Measurements from ENCODE around the gene PRB2.
"Not testable (repeated sequence)": the region's sequence is repeated elsewhere in the genome, so short reads cannot be mapped to it uniquely, and the experiment has no call there.

PRB2 gene

DNA sequence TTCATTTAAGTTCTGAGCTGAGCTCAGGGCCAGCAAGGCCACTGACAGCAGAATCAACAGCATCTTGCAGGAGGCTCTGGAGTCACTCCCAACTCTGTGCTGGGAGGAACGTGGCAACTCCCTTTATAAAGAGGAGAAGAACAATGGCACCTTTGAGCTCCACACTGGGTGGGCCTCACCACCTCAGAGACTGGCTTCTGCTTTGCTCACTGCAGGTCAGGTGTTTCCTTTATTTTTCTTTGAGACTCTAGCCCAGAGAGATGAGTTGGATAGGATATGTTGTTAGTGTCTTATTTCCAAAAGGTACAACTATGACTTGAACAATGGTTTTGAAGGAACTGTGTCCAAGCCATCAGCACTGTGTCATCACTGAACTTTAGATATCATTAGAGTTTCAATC, at the start of gene PRB2:
TSS of gene PRB2 (minus strand) at position 101 of the 400 bp plus-strand sequence. CDS start at position 63, 38 bp downstream.
- intact Hi-C loops (cut with micrococcal nuclease); H3K4me3 Mint-ChIP-seq; H3K36me3 Mint-ChIP-seq (ENCODE audit: low read depth); H3K9me3 Mint-ChIP-seq; H3K27me3 Mint-ChIP-seq; H3K27ac Mint-ChIP-seq: not testable (repeated sequence)
- peaks cover 24% of the 10 kb centered on the region for H3K4me1 Mint-ChIP-seq (ENCODE audit: low read depth)

DNA sequence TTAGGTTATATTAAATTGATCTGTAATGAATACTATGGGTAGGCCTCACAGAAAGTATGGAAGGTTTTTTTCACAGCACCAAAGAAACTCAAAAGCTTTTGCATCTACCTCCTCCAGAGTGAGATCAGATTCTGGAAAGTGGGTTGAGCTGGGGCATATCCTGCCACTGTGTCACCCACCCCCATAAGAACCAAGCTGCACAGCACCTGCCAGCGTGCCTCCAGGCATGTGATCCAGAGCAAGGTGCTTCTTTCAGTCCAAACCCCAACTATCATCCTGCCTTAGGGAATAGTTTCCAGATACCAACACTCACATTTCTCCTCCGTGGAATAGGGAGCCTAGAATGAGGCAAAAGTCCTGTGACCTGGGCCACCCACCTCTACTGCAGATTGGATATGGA, 42.6 kb upstream of the PRB2 start:
- H3K27me3 Mint-ChIP-seq: no peaks in the 10 kb centered on the region
- no peaks in the 10 kb centered on the region for H3K9me3 Mint-ChIP-seq
- H3K27ac Mint-ChIP-seq: no peak overlapping the region
- no peaks in the 10 kb centered on the region for H3K4me1 Mint-ChIP-seq (ENCODE audit: low read depth)
- intact Hi-C loops (cut with micrococcal nuclease): no loop called here
- no peaks in the 10 kb centered on the region for H3K36me3 Mint-ChIP-seq (ENCODE audit: low read depth)
- H3K4me3 Mint-ChIP-seq: no peak overlapping the region

DNA sequence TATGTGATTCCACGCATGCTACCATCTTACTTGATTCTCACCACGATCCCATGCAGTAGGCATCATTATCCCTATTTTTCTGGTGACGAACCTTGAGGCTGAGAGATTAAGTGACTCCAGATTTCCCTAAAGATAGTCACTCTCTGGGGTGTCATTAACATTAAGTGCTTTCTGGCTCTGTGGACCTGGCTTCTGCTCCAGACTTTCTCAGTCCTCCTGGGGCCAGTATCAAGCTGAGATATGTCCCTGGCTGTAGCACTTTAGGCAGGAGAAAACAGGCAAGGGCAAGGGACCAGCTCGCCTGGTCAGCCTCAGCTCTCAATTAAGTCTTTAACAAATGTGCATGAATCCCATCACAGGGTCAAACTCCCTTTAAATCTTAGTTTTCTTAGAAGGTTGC, 38.3 kb upstream of the PRB2 start:
- Mint-ChIP-seq H3K9me3 (no peaks in the 10 kb centered on the region), H3K4me1 (ENCODE audit: low read depth) (no peaks in the 10 kb centered on the region), H3K27ac (no peak overlapping the region), H3K4me3 (no peak overlapping the region), H3K27me3 (no peaks in the 10 kb centered on the region), H3K36me3 (ENCODE audit: low read depth) (no peaks in the 10 kb centered on the region)
- intact Hi-C loops (cut with micrococcal nuclease): no loop called here

DNA sequence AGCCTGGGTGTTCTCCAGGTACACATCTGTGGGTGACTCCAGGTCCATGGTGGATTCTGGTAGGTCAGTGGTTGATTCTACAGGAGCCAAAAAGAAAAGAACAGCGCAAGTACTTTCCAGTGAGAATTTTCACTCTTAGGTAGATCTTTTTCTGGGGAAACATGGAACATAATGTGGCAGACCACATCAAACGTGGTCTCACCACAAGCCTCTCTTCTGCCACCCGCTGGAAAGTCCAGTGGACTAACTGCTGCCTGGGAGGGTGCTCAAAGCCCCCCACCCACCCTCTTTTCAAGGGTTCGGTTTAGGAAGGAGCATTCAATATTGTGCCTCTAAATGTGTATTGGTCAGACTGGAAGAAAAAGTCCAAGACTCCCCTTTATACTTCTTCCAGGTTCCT, 36.1 kb upstream of the PRB2 start:
- Mint-ChIP-seq H3K27ac (no peak overlapping the region), H3K4me3 (no peak overlapping the region), H3K9me3 (no peaks in the 10 kb centered on the region), H3K27me3 (no peaks in the 10 kb centered on the region), H3K36me3 (ENCODE audit: low read depth) (no peaks in the 10 kb centered on the region), H3K4me1 (ENCODE audit: low read depth) (no peaks in the 10 kb centered on the region)
- intact Hi-C loops (cut with micrococcal nuclease): no loop called here

DNA sequence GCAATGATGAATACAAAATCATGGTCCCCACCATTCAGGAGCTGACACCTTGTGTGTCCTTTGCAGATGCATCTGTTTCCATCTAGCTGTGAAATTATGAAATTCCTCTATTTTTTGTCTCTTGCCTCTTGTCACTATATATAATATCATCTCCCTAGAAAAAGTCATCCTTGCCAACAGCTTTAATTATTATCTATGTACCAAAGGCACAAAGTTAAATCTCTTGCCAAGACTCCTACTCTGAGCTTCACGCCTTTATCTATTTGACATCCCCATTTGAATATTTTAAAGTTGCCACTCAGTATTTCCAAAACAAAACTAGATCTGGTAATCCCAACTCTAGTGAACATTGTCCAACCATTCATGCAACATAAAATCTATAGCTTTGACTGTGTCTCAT, 32.0 kb upstream of the PRB2 start:
- intact Hi-C loops (cut with micrococcal nuclease): no loop called here
- Mint-ChIP-seq H3K4me1 (ENCODE audit: low read depth) (no peaks in the 10 kb centered on the region), H3K4me3 (no peak overlapping the region), H3K36me3 (ENCODE audit: low read depth) (no peaks in the 10 kb centered on the region), H3K27me3 (no peaks in the 10 kb centered on the region), H3K9me3 (peaks cover 21% of the 10 kb centered on the region), H3K27ac (no peak overlapping the region)

DNA sequence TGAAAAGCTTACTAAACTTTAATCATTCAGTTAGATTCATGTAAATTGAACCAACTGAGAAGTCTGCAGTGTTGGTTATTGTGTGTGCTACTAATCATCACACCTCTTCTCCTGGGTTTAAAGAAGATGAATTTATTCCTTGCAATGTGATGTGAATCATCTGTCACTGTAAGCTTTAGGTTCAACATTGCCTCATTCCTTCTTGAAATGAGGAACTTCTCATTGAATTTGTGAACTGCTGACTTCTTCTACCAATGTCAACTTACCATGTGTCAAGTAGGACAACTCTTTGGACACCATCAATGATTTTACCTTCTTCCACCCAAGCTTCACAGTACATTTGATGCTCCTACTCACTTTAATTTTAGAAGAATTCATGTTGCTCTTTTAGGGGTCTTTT, 17.4 kb upstream of the PRB2 start:
- Mint-ChIP-seq H3K9me3 (peaks cover 42% of the 10 kb centered on the region), H3K36me3 (ENCODE audit: low read depth) (no peaks in the 10 kb centered on the region), H3K4me1 (ENCODE audit: low read depth) (no peaks in the 10 kb centered on the region), H3K27me3 (no peaks in the 10 kb centered on the region), H3K27ac (no peak overlapping the region), H3K4me3 (no peak overlapping the region)
- intact Hi-C loops (cut with micrococcal nuclease): no loop called here

DNA sequence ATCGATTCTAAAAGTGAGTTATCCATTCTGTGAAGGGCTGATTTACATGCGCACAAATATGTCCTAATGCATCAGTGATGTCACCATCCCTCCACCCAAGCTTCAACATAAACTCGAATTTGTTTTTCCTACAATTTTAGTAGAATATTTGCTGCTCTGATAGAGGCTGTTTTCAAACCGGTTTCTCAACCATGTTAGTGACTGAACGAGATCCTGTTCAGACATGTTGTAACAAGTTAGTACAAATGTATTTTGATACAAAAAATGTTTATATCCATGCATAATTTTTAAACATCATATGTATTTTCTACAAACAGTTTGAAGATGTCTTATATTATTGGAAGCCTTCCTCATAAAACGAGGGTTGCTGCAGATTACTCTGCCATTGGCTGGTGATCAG, 12.7 kb upstream of the PRB2 start:
- intact Hi-C loops (cut with micrococcal nuclease): no loop called here
- H3K4me1 Mint-ChIP-seq (ENCODE audit: low read depth): no peaks in the 10 kb centered on the region

DNA sequence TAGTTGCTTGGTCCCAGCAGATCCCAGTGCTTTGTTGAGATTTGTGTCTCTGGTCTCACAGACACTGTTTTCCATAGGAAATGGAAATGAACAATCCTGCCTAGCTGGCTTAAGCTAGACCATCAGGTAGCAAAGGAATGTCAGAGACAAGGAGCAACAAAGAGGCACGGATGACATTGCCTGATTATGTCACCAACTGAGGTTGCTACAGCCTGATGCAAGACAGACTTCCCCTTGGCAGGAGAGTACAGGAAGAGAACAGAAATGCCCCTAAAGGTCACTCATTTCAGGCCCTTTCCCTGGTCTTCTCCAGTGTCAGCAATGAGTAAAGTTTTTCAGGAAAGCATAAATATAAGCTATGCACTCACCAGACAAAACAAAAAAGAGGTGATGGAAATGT, 2.0 kb upstream of the PRB2 start:
- H3K27ac Mint-ChIP-seq: no peak overlapping the region
- no peaks in the 10 kb centered on the region for H3K36me3 Mint-ChIP-seq (ENCODE audit: low read depth)
- H3K27me3 Mint-ChIP-seq: no peaks in the 10 kb centered on the region
- intact Hi-C loops (cut with micrococcal nuclease): no loop called here
- H3K4me3 Mint-ChIP-seq: no peak overlapping the region
- H3K4me1 Mint-ChIP-seq (ENCODE audit: low read depth): peaks cover 14% of the 10 kb centered on the region
- H3K9me3 Mint-ChIP-seq: no peaks in the 10 kb centered on the region

More for the DNA sequence above, 12.7 kb upstream of the PRB2 start:
- Mint-ChIP-seq H3K27ac (no peak overlapping the region), H3K9me3 (peaks cover 31% of the 10 kb centered on the region), H3K36me3 (ENCODE audit: low read depth) (no peaks in the 10 kb centered on the region), H3K27me3 (no peaks in the 10 kb centered on the region), H3K4me3 (no peak overlapping the region)

DNA sequence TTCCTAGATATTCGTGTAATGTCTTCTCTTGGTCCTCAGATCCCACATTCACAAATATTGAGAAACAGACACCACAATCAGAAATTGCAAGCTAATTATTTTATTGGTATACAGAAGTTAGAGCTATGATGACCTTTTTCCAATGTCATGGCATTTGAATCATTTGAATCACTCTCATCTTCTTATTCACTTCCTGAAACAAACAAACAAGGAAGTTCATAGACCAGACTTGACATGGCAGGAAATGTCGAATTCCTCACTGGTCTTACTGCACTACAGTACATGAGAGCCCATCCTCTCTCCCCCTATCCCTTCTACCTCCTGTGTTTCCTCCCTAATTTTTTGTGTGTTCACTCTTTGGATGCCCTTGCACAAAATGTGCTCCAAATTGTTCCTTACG, 3.9 kb downstream of the PRB2 start:
- H3K36me3 Mint-ChIP-seq (ENCODE audit: low read depth); H3K27me3 Mint-ChIP-seq; H3K4me3 Mint-ChIP-seq; H3K4me1 Mint-ChIP-seq (ENCODE audit: low read depth); H3K9me3 Mint-ChIP-seq; intact Hi-C loops (cut with micrococcal nuclease); H3K27ac Mint-ChIP-seq: not testable (repeated sequence)

DNA sequence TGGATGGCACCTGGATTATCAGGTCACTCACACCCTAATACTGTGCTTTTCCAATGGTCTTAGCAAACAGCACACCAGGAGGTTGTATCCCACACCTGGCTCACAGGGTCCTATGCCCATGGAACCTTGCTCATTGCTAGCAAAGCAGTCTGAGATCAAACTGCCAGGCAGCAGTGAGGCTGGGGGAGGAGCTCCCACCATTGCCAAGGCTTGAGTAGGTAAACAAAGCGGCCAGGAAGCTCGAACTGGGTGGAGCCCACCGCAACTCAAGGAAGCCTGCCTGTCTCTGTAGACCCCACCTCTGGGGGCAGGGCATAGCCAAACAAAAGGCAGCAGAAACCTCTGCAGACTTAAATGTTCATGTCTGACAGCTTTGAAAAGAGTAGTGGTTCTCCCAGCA, 17.9 kb downstream of the PRB2 start:
- H3K36me3 Mint-ChIP-seq (ENCODE audit: low read depth); H3K27ac Mint-ChIP-seq; H3K4me1 Mint-ChIP-seq (ENCODE audit: low read depth); intact Hi-C loops (cut with micrococcal nuclease); H3K27me3 Mint-ChIP-seq; H3K4me3 Mint-ChIP-seq: not testable (repeated sequence)
- H3K9me3 Mint-ChIP-seq: peaks cover 68% of the 10 kb centered on the region

DNA sequence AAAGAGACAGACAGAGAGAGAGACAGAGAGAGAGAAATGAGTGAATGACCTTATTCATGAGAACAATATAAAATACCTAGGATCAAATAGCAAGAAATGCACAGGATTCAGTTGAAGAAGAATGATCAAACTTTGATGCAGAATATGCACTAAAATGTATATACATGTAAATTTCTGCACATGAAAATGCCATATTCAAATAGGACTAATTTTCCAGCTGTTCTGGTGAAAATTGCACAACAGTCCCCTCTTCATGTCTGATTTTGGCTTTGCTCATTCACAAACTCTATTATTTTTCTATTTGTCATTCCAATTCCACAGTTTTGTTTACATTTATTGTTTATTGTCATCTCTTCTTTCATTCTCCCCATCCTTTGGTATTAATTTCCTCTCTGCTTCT, 34.2 kb downstream of the PRB2 start:
- Mint-ChIP-seq H3K9me3 (peaks cover 11% of the 10 kb centered on the region), H3K4me3 (no peak overlapping the region), H3K27me3 (no peaks in the 10 kb centered on the region), H3K36me3 (ENCODE audit: low read depth) (no peaks in the 10 kb centered on the region), H3K27ac (no peak overlapping the region), H3K4me1 (ENCODE audit: low read depth) (no peaks in the 10 kb centered on the region)
- intact Hi-C loops (cut with micrococcal nuclease): no loop called here

DNA sequence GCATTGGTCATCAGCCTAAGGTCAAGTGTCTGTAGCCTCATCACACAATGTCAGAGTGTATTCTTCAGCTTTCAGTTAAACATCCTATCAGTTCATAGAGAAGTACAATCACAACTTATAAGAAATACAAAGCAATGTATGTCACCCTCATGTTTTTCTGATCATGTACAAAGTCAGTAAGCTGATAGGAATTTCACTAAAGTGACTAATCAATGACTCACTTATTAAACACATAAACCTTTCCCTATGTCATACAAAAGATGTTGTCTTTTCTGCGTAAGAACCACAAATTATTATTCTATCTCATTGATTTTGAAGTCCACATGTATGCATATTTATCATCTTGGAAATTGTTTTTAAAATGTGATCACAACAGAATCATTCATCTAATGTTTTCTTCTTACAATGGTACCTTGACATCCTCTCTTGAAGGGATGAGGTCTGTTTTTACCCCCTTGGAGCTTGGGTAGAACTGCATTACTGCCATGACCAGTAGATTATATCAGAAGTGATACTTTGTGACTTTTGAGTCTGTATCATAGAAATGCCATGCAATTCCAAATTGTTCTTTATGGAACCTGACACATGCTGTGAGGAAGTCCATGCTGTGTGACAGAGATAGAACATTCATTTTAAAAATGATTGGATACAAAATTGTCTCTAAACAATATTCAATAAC, 35.0 kb downstream of the PRB2 start:
- H3K4me1 Mint-ChIP-seq (ENCODE audit: low read depth); H3K36me3 Mint-ChIP-seq (ENCODE audit: low read depth); H3K4me3 Mint-ChIP-seq; intact Hi-C loops (cut with micrococcal nuclease); H3K27me3 Mint-ChIP-seq; H3K27ac Mint-ChIP-seq: not testable (repeated sequence)
- H3K9me3 Mint-ChIP-seq: peaks cover 11% of the 10 kb centered on the region

DNA sequence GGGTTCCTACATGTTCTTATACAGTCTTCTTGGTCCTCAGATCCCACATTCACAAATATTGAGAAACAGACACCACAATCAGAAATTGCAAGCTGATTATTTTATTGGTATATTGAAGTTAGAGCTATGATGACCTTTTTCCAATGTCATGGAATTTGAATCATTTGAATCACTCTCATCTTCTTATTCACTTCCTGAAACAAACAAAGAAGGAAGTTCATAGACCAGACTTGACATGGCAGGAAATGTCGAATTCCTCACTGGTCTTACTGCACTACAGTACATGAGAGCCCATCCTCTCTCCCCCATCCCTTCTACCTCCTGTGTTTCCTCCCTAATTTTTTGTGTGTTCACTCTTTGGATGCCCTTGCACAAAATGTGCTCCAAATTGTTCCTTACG, 43.6 kb downstream of the PRB2 start:
- H3K4me3 Mint-ChIP-seq; H3K36me3 Mint-ChIP-seq (ENCODE audit: low read depth); H3K27me3 Mint-ChIP-seq; H3K27ac Mint-ChIP-seq; H3K4me1 Mint-ChIP-seq (ENCODE audit: low read depth); intact Hi-C loops (cut with micrococcal nuclease): not testable (repeated sequence)
- H3K9me3 Mint-ChIP-seq: peaks cover 16% of the 10 kb centered on the region

DNA sequence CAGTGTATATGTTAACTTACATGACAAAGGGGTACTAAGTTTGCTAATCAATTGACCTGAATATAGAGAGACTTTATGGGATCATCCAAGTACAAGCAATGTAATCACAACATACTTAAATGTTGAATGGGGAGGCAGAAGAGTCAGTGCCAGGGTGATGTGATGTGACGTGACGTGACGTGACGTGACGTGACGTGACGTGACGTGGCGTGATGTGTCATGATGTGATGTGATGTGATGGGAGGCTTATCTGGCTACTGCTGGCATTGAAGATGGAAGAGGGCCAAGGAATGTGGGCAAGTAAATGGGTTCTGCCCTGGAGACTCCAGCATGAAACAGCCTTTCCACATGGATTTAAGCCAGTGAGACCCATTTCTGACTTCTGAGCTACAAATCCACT, 46.9 kb downstream of the PRB2 start:
- H3K27ac Mint-ChIP-seq: no peak overlapping the region
- H3K4me3 Mint-ChIP-seq: no peak overlapping the region
- peaks cover 6% of the 10 kb centered on the region for H3K4me1 Mint-ChIP-seq (ENCODE audit: low read depth)
- intact Hi-C loops (cut with micrococcal nuclease): no loop called here
- peaks cover 16% of the 10 kb centered on the region for H3K9me3 Mint-ChIP-seq
- no peaks in the 10 kb centered on the region for H3K36me3 Mint-ChIP-seq (ENCODE audit: low read depth)
- peaks cover under 1% of the 10 kb centered on the region for H3K27me3 Mint-ChIP-seq

DNA sequence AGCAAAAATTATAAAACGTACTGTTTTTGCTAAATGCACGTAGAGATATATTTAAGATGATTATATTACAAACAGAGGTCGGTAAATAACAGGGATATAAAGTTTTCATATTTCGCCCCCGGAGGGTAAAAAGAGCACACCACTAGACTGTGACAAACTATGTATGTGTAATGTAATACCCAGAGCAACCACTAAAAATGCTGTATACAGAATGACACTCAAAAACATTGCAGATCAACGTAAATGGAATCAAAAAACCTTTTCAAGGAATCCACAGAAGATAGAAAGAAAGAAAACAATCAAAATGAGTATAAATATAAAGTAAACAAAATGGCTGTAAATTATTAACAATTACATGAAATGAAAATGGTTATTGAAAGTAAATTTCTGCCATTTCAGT, 47.6 kb downstream of the PRB2 start:
- Mint-ChIP-seq H3K27me3 (no peaks in the 10 kb centered on the region), H3K9me3 (peaks cover 16% of the 10 kb centered on the region), H3K4me1 (ENCODE audit: low read depth) (peaks cover 6% of the 10 kb centered on the region), H3K27ac (no peak overlapping the region), H3K36me3 (ENCODE audit: low read depth) (no peaks in the 10 kb centered on the region), H3K4me3 (no peak overlapping the region)
- intact Hi-C loops (cut with micrococcal nuclease): no loop called here
